HG03521 (cell line): ENCODE measurements around the gene CCDC30.

Experiments used
- ATAC-seq: cut with Tn5 transposase; IDR thresholded peaks from one replicate; pipeline ENCODE4 v1.9.1; 2021; ENCODE audit warnings: mild to moderate bottlenecking, moderate library complexity; ENCODE audit not compliant: unreplicated experiment

Gene CCDC30

DNA sequence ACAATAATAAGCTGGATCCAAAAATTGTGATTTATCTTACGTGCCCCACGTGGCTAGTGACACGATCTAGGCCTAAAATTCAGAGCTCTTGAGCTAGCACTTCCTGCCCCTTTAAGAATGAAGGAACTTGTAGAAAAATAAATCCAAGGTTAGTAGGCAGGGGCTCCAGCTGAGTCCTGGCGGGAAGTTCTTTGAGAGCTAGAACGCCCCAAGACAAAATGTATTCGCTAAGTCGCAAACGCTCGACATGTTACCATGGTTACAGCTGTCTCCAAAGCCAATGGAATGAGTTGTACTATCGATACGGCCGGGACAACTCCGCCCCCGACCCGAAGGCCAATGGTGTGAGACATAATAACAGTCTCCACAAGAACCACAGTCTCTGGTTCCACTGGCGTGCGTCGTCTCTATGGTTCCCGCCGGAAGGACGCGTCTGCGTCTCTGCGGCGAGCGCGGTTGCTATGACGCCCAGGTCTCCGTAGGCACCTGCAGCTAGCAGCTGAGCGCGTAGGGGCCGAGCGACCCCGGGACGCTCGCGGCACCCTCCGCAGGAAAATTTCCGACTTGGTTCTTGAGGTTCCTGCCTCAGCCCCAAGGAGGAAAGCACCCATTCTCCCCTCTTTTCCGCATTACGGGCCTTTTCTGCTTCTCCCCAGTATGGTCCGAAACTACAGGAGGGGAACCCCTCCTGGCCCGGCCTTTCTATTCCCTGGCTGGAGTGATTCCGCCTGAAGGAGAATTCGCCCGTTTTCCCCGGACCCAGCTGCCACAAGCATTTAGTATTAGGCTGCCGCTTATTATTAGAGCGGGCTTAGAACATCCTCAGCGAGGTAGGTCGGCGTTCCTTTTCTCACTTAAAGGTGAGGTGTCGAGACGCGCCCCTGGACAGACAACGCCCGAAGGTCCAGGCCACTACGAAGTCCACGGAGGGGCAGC is at the start of gene CCDC30:
Gene CCDC30, plus strand, starts transcription at position 459 of the 936 bp plus-strand sequence. CDS start 17,266 bp downstream, outside the sequence.
- peak; percentile 96 for ATAC-seq

- no peak for ATAC-seq
Measured at GRCh38 chr1:42414551-42415496, 48.3 kb upstream of the CCDC30 start.

DNA sequence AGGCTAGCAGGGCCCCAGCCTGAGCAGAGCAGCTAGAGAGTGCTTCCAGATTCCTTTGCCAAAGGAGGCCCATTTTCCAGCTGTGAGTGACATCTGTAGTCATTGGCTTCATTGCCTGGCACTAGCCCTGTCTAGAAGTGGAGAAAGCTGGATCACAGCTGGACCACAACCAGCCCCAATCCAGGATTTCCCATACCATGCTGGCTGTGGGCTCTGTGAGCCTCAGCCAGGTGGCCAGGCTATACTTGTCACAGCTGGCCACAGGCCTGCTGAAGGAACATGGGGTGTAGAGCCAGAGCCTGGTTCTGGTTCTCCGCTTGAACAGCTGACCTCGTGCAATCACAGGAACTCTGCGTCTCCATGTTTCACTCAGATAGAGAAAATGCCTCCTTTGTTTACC is 45.9 kb upstream of the CCDC30 start:
- ATAC-seq: no peak

GRCh38 chr1:42418516-42418915 is 44.6 kb upstream of the CCDC30 start:
- ATAC-seq: no peak

- no peak for ATAC-seq
Measured at GRCh38 chr1:42419126-42419821, 43.8 kb upstream of the CCDC30 start.

DNA sequence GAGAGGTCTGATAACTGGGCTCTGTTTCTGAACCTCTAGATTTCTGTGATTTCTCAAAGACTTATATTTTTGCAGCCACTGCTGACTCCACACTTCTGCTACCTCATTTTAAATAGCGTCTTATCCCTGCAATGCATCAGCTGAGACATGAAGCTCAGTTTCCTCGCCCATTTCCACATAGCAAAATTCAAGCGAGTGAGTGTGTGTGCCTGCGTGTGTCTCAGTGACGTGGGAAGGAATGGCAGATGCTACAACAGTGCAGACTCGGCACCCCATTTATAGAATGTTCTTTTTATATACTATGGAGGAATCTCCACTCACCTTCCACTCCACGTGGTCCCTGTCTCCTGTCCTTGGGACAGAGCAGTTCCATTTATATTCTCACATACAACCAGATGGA is 43.0 kb upstream of the CCDC30 start:
- no peak for ATAC-seq

GRCh38 chr1:42420911-42421585 is 42.0 kb upstream of the CCDC30 start:
- ATAC-seq: no peak

DNA sequence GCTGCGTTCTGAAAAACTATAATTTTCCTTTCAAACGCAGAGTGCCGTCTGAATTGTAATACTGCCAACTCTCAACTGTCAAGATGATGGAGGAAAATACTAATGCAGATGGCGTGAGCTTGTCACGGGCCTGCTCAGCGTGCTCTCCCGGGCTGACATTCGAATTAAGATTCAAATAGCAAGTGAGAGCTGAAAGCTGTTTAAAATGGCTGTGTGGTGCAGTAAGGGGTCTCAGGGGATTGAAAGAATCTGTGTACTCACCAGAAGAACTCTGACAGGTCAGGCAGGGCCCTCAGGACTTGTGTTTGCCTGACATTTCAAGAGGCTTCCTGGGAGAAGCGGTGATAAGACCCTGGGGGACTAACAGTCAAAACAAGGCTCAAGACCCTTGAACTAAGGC is 40.3 kb upstream of the CCDC30 start:
- no peak for ATAC-seq

DNA sequence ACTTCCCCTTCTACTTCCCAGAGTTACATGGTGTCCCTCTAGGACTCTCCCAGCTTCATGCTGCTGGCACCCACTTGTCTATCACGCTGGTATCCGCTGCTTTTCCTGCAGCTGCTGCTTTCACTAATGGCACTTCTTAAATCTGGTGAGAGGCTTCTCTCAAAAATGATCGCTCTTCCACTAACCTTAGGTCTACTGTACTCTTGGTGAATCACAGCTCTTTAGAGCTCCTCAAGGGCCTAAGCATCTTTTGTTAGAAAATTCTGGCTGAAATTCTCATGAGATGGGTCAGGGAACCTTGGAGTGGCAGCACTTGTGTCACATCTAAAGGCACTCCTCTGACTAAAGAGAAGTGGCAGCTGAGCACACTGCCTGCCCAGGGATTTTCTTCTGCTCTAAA is 39.4 kb upstream of the CCDC30 start:
- ATAC-seq: no peak

GRCh38 chr1:42424201-42424600 is 38.9 kb upstream of the CCDC30 start:
- ATAC-seq: no peak

- ATAC-seq: no peak
Measured at GRCh38 chr1:42427240-42427639, 35.8 kb upstream of the CCDC30 start.

DNA sequence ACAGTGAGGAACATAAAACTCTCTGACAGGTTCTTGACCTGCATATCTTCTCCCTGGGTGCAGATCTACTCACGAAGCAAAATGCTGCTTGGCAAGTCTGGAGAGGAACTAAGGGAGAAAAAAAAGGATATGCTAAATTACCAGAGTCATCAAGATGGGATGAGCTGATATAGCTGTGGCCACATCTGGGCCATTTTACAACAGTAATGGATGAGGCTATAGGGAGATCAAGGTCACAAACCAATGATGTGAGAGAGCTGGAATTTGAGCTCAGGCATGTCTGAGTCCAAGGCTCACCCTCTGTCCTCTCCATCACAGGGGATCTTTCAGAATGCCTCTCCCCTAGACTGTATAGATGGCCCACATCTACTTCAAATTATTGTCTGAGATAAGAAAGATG is 33.5 kb upstream of the CCDC30 start:
- no peak for ATAC-seq

DNA sequence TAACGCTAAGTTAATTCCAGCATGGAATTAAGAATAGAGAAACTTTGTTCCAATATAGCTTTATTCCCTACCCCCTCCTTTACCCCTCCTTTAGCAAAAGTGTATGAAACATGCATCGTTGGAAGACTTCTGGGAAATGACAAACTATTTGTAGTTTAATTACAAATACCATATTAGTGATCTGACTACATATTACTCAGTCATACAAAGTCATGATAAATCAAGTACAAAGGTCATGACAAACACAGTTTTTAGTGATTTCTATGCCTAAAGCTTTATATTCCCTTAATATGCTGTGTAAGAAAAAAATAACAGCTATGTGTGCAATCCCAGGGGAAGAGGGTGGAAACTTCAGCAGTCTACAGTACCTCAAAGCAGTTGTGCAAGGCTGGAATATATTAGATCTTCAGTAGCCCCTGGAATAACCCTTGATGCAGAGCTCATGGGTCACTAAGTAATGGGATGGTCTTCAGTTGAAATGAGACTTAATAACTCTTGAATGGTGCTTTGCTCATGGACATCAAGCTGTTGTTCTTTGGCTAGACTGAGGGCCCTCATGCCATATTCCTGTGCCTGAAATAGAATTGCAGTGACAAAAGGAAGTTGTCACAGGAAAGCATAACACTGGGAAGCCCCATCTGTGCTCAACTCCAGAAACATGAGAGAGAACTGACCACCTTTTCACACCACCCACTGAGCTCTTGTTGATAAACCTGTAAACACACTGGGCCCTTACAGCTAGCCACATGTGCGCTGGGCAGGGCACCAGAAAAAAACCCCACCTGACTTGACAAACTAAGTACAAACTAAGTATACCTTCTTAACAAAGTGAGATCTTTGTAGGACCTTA is 32.6 kb upstream of the CCDC30 start:
- no peak for ATAC-seq

GRCh38 chr1:42431514-42431913 is 31.6 kb upstream of the CCDC30 start:
- no peak for ATAC-seq

GRCh38 chr1:42432714-42433113 is 30.4 kb upstream of the CCDC30 start:
- no peak for ATAC-seq

DNA sequence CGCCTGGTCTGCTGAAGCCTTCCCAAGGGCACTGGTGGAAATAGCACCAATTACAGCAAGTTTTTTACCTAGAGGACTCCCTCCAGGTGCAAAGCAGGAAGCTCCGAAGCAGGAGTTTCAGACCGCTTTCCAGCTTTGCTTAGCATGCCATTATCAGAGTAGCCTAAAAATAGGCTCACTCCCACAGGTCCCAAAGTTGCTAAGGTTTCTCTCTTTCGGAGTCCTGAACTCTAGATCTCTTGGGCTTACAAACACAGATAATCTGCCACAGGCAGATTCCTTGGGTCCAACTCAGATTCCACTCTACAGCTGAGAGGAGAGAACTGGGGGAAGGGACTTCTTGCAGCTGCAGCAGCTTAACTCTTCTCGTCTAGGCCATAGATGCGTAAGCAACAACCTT is 29.7 kb upstream of the CCDC30 start:
- ATAC-seq: no peak

DNA sequence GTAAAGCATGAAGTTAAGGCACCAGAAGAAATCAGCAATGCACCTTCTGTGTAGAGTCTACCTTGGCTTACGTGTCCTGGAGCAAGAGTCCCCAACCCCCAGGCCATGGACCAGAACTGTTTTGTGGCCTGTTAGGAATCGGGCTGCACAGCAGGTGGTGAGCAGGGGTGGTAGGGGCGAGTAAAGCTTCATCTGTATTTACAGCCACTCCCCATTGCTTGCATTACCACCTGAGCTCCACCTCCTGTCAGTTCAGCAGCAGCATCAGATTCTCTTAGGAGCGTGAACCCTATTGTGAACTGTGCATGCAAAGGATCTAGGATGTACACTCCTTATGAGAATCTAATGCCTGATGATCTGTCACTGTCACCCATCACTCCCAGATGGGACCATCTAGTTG is 28.7 kb upstream of the CCDC30 start:
- no peak for ATAC-seq

- no peak for ATAC-seq
Measured at GRCh38 chr1:42439940-42440339, 23.1 kb upstream of the CCDC30 start.

DNA sequence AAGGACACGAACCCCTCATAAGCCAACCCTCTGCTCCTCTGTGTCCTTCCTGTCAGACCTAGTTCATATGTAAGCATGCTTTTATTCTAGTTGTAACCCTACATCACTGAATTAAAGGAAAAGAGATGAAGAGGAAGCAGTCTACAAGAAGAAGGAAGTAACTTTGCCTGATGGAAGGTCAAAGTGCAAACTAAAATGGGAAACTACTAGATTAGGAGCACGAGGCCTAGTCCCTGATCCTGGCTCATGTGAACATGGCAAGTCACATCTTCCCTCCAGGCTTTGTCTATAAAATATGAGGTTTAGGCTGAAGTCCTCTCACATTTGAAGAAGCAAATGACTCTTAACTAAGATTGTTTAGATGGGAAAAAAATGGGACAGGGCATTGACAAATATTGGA is 20.4 kb upstream of the CCDC30 start:
- ATAC-seq: no peak

DNA sequence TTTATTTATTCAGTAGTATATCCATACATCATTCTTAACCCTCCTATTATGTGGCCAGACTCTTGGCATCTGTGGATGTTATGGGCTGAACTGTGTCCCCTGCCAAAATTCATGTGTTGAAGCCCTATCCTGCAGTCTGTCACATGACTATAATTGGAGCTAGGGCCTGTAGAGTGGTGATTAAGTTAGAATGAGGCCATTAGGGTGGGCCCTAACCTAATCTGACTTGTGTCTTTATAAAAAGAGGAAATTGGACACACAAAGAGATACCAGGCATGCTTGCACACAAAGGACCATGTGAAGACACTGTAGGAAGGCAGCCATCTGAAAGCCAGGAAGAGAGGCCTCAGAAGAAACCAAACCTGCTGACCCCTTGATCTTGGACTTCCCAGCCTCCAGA is 13.8 kb upstream of the CCDC30 start:
- ATAC-seq: no peak
